ENCODE results near the gene GSTA2.

DNA sequence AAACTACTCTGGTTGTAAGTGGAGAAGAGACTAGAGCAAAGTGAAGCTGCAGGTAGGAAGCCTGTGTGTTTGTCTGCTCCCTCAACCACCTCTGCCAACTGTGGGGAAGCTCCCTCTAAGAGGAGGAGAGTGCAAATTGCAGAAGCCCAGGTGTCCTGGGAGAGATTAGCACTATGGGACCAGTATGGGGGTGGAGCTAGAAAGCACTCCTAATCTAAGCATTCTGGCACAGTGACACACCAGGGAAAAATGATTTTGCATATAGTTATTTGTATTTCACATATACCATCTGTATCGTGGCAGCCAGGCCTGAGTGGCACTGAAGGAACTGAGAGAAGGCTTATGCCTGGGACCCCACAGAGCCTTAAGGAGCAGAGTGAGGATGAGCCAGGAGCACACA, 27.6 kb upstream of the GSTA2 start:
- TF ChIP-seq POLR2A (IDR thresholded peaks at IDR 0.05; ENCODE audit: extremely low read depth, insufficient read length), result no peak
- TF ChIP-seq, protein P1, sequence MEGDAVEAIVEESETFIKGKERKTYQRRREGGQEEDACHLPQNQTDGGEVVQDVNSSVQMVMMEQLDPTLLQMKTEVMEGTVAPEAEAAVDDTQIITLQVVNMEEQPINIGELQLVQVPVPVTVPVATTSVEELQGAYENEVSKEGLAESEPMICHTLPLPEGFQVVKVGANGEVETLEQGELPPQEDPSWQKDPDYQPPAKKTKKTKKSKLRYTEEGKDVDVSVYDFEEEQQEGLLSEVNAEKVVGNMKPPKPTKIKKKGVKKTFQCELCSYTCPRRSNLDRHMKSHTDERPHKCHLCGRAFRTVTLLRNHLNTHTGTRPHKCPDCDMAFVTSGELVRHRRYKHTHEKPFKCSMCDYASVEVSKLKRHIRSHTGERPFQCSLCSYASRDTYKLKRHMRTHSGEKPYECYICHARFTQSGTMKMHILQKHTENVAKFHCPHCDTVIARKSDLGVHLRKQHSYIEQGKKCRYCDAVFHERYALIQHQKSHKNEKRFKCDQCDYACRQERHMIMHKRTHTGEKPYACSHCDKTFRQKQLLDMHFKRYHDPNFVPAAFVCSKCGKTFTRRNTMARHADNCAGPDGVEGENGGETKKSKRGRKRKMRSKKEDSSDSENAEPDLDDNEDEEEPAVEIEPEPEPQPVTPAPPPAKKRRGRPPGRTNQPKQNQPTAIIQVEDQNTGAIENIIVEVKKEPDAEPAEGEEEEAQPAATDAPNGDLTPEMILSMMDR (IDR thresholded peaks at IDR 0.05; ENCODE audit: low read depth, low read length), result no peak
- TF ChIP-seq MYC (IDR thresholded peaks at IDR 0.05; ENCODE audit: low read depth, low read length), result no peak
- TF ChIP-seq, protein P2, sequence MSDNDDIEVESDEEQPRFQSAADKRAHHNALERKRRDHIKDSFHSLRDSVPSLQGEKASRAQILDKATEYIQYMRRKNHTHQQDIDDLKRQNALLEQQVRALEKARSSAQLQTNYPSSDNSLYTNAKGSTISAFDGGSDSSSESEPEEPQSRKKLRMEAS (IDR thresholded peaks at IDR 0.05; ENCODE audit: low read depth, low read length), result no peak
